Central memory CD8-positive, alpha-beta T cell (primary cell): ENCODE data around the gene MAS1.

Experiments
- ATAC-seq: fragments of 150-1000 bp; cut with Tn5 transposase; replicated peaks from 2 replicates; pipeline ENCODE4 v1.10.0; 2022; ENCODE audit warnings: mild to moderate bottlenecking, moderate FRiP score, moderate number of reproducible peaks; ENCODE audit not compliant: poor library complexity, severe bottlenecking; ENCODE audit errors: extremely low read depth
- DNase-seq, 2 donors: peaks; one replicate each; pipeline ENCODE4 v3.0.0; 2021; ENCODE audit warnings: low spot score in 2 of 2
- H3K27ac Mint-ChIP-seq: one replicate; pipeline ENCODE4 v1.8.0; 2022; ENCODE audit warnings: low read depth, mild to moderate bottlenecking, moderate library complexity, mixed read lengths
- H3K27me3 Mint-ChIP-seq: one replicate; pipeline ENCODE4 v1.8.0; 2022; ENCODE audit warnings: mixed read lengths
- H3K36me3 Mint-ChIP-seq: one replicate; pipeline ENCODE4 v1.8.0; 2022; ENCODE audit warnings: mild to moderate bottlenecking, moderate library complexity, mixed read lengths; ENCODE audit not compliant: insufficient read depth
- H3K4me1 Mint-ChIP-seq: one replicate; pipeline ENCODE4 v1.8.0; 2022; ENCODE audit warnings: mixed read lengths
- H3K4me3 Mint-ChIP-seq: one replicate; pipeline ENCODE4 v1.8.0; 2022; ENCODE audit warnings: mild to moderate bottlenecking, moderate library complexity, mixed read lengths
- H3K9me3 Mint-ChIP-seq: one replicate; pipeline ENCODE4 v1.8.0; 2022; ENCODE audit warnings: mixed read lengths

MAS1 gene

DNA sequence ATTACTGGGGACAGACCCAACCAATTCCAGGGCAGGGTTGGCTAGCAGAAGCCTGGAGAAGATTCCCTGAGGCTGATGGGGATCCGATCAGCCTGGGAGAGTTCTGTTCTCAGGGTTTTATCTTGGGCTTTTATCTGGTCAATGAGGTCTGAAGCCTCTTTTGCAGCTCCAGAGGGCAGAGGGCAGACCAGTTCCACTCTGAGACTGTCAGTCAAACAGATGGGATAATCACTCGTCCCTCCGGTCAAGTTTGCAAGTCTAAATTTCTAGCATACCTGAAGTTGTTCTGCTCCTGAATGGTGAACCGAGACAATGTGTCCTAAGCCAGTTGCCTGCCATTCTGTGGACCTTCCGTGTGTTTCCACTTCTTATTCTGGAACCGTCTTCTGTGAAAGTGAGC is 3.0 kb upstream of the MAS1 start:
- Mint-ChIP-seq H3K4me3 (no peak overlapping the region), H3K36me3 (no peaks in the 10 kb centered on the region), H3K27ac (no peak overlapping the region), H3K9me3 (no peaks in the 10 kb centered on the region), H3K27me3 (peaks cover 75% of the 10 kb centered on the region), H3K4me1 (no peaks in the 10 kb centered on the region)
- no peak for DNase-seq
- no peak for ATAC-seq

DNA sequence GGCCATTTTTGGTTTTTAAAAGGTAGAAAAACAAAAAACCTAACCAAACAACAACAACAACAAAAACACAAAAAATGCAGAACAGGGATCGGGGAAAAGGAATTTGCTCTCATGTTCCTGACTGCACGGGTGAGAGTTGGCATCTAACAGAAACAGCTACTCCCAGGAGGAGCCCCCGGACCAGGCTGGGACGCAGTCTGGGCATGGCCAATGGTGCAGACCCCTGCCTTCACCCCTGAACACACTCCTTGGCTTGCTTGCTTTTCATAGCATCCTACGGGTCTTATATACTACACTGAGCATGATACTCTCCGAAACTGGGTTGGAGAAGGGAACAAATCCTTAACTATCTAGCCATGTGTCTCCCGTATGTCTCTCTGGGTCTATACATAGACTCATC is 587 bp upstream of the MAS1 start:
- DNase-seq = no peak
- Mint-ChIP-seq H3K27me3 (peaks cover 95% of the 10 kb centered on the region), H3K4me1 (no peaks in the 10 kb centered on the region), H3K27ac (no peak overlapping the region), H3K36me3 (no peaks in the 10 kb centered on the region), H3K9me3 (no peaks in the 10 kb centered on the region), H3K4me3 (no peak overlapping the region)
- no peak for ATAC-seq

DNA sequence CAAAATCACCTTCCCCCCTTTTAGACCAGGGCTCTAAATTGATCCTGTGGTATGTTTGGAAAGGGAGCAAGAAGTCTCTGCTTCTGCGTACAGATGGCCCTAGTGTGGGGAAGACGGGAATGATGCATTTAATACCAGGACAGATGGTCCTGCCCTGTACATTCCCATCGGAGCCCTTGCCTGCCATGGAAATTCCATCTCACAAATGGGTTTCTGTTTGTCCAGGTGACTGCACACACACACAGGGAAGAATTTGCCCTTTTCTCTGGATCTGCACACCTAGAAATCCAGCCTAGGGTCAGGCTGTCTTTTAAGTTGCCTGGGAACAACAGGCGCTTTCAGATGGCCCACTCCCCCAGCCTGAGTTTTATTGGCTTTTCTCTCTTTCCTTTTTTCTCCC is 1.3 kb downstream of the MAS1 start:
- Mint-ChIP-seq H3K36me3 (no peaks in the 10 kb centered on the region), H3K27ac (no peak overlapping the region), H3K27me3 (peaks cover 78% of the 10 kb centered on the region), H3K4me3 (no peak overlapping the region), H3K4me1 (no peaks in the 10 kb centered on the region), H3K9me3 (no peaks in the 10 kb centered on the region)
- ATAC-seq (no peak), DNase-seq (no peak)

DNA sequence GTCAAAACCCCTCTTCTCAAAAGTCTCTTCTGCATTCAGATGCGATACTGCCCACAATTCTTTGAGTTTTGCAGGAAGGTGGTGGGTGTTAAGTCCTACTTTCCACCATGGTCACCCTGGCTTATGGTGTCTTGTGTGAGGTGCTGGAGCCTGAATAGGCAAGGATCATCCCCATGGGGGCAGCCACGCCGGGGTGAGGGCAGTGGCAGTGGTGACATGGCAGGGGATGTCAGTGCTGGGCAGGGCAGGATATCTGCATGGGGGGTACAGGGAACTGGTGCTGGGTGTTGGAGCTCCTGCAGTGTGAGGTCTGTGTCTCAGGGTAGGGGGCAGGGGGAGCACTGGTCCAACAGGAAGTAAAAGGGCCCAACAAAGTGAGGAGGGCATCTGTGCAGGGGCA is 2.3 kb downstream of the MAS1 start:
- Mint-ChIP-seq H3K4me1 (no peaks in the 10 kb centered on the region), H3K9me3 (no peaks in the 10 kb centered on the region), H3K27me3 (peaks cover 67% of the 10 kb centered on the region), H3K36me3 (no peaks in the 10 kb centered on the region), H3K4me3 (no peak overlapping the region), H3K27ac (no peak overlapping the region)
- ATAC-seq (no peak), DNase-seq (no peak)

DNA sequence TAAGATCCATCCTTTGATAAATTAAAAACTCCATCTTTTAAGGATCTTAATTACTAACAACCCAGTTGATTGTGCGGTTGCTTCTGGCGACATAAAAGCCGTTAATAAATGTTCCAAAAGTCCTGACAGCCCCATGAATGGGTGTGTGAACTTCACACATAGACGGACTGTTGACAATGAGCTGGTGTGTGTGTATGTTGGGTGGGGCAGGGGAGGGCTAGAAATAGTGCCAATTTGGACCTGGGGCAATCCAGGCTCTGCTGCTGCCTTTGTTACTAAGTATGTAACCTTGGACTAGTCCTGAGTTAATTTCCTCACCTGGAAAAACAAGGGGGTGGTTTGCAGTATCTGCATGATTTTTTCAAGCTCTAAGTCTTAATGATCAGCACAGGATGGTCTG is 4.2 kb downstream of the MAS1 start:
- no peak for ATAC-seq
- Mint-ChIP-seq H3K9me3 (no peaks in the 10 kb centered on the region), H3K4me1 (no peaks in the 10 kb centered on the region), H3K36me3 (no peaks in the 10 kb centered on the region), H3K27ac (no peak overlapping the region), H3K4me3 (no peak overlapping the region), H3K27me3 (peaks cover 48% of the 10 kb centered on the region)
- DNase-seq = no peak

DNA sequence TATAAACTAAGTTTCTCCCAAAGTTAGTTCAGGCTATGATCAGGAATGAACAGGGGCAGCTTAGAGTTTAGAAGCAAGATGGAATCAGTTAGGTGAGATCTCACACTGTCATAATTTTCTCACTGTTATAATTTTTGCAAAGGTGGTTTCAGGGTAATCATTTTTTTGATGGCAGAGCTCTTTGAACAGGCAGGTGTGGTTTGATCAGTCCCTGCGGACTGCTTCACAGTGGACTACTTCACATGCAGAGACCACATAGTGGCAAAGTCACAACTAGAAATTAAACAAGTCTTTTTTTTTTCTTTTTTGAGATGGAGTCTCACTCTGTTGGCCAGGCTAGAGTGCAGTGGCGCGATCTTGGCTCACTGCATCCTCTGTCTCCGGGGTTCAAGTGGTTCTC is 6.8 kb downstream of the MAS1 start:
- no peaks in the 10 kb centered on the region for H3K36me3 Mint-ChIP-seq
- no peak overlapping the region for H3K27ac Mint-ChIP-seq
- no peaks in the 10 kb centered on the region for H3K9me3 Mint-ChIP-seq
- no peaks in the 10 kb centered on the region for H3K4me1 Mint-ChIP-seq
- DNase-seq = no peak
- no peak overlapping the region for H3K4me3 Mint-ChIP-seq
- H3K27me3 Mint-ChIP-seq = peaks cover 22% of the 10 kb centered on the region
- ATAC-seq = no peak

DNA sequence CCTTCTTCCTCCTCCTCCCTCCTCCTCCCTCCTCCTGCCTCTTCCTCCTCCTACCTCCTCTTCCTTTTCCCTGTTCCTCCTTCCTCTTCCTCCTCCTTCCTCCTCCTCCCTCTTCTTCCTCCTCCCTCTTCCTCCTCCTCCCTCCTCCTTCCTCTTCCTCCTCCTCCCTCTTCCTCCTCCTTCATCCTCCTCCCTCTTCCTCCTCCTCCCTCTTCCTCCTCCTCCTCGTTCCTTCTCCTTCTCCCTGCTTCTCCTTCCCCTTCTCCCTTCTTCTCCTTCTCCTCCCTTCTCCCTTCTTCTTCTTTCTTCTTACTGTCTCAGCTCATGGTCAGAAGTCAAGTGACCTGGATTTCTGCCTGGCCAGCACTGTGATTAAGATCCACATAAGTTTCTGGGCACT is 7.7 kb downstream of the MAS1 start:
- Mint-ChIP-seq H3K4me1 (no peaks in the 10 kb centered on the region), H3K4me3 (no peak overlapping the region), H3K9me3 (no peaks in the 10 kb centered on the region), H3K36me3 (no peaks in the 10 kb centered on the region), H3K27ac (no peak overlapping the region), H3K27me3 (peaks cover 13% of the 10 kb centered on the region)
- DNase-seq (no peak), ATAC-seq (no peak)

DNA sequence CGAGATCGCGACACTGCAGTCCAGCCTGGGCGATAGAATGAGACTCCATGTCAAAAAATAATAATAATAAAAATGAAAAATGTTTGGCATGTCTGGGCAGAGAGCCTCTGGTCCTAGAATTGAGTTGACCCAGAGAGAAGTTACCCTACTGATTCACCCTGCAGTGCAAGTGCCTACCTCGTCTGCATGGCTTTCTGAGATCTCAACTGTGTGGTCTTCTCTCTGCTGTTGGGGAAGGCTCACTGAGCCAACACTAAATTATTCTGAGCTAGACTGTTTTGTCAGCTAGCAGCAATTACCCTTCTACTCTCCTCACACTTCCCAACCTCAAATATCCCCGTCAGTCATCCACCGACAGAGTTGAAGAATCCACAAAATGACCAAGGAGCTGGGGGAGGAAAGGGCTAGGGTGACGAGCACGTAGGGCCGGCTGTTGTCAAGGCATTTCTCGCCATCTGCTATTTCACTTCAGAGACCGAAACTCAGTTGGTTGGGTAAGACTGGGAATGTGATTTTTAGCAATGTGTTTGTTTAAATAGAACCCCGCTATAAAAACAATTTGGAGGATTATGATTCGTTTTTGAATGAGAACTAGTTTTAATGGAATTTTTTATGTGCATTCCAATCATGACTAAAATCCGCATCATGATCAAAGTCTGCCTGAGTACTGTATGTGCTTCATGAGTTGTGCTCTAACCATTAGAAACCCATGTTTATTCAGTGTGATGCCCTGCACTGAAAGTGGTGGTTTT is 9.4 kb downstream of the MAS1 start:
- ATAC-seq = no peak
- no peak for DNase-seq
- Mint-ChIP-seq H3K27me3 (no peaks in the 10 kb centered on the region), H3K27ac (no peak overlapping the region), H3K36me3 (no peaks in the 10 kb centered on the region), H3K9me3 (no peaks in the 10 kb centered on the region), H3K4me1 (no peaks in the 10 kb centered on the region), H3K4me3 (no peak overlapping the region)

DNA sequence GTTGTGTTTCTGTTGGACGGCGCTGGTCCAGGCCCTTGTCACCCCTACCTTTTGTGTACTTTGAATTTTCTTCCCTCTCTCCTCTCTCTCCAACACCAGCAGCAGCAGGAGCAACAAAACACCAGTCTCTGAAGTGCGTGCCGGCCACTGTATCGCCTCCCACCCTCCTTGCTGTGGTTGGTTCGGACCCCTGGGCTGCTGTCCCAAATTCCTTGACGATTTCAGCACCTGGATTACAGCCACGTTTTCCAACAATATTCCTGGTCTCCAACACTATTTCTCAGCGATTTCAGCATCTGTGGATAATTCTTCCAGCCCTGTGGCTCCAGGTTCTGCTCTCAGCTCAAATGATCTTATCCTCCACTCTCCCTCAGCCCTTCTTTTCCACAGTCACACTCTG is 11.8 kb downstream of the MAS1 start:
- Mint-ChIP-seq H3K27ac (no peak overlapping the region), H3K4me3 (no peak overlapping the region), H3K9me3 (no peaks in the 10 kb centered on the region), H3K27me3 (no peaks in the 10 kb centered on the region), H3K4me1 (no peaks in the 10 kb centered on the region), H3K36me3 (no peaks in the 10 kb centered on the region)
- ATAC-seq (no peak), DNase-seq (no peak)

DNA sequence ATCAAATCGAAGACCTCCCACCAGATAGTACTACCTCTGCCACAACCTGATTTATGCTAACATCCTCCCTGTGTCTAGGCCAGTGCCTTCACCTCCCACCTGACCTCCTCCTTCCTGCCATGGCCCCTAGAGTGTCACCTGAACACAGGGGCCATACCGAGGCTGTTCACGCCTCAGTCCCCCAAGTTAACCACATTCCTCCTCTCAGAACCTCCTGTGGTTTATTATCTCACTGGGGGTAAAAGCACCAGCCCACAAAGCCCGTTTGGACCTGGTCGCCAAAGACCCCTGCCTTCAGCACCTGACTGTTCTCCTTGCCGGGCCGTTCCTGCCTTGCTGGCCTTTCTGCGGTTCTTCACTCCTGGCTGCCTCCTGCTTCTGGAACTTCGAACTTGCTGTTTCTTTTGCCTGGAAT is 13.7 kb downstream of the MAS1 start:
- no peaks in the 10 kb centered on the region for H3K4me1 Mint-ChIP-seq
- DNase-seq (no peak), ATAC-seq (no peak)
- no peak overlapping the region for H3K4me3 Mint-ChIP-seq
- H3K27ac Mint-ChIP-seq = no peak overlapping the region
- H3K9me3 Mint-ChIP-seq = no peaks in the 10 kb centered on the region
- no peaks in the 10 kb centered on the region for H3K27me3 Mint-ChIP-seq
- H3K36me3 Mint-ChIP-seq = no peaks in the 10 kb centered on the region

DNA sequence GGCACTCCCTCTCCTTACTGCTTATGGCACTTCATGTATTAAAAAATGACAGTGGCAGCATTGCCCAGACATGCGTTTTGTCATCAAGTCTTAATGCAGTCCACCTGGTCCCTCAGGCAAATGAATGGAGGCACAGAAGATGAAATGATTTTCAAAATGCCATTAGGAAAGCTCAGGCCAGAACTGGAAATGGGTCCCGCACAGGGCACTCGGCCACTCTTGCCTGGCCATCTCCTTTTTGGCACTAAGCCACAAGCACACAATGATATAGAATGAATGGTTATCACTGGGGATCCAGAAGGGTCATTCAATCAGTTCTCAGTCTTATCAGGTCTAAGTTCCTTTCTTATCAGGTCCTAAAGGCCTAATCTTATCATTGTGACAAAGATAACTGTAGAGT is 15.6 kb downstream of the MAS1 start:
- H3K36me3 Mint-ChIP-seq = no peaks in the 10 kb centered on the region

DNA sequence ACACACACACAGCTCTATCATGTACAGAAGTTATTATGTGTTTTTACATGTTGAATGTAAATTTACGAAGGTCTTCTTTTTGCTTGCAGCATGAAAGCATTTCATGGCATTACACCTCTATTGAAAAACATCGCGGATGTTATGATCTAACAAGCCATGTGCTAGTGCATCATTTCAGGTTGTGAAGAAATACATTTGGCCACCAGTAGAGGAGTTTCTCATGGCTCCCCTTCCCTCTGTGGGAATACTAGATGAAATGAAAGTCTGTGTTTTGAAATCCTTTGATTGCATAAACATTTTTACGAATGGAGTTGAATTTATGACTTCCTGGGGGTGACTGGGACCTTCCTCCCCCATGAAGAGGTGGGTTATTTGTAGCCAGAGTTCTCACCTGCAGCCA is 17.7 kb downstream of the MAS1 start:
- H3K27me3 Mint-ChIP-seq = peaks cover 34% of the 10 kb centered on the region
- H3K4me1 Mint-ChIP-seq = no peaks in the 10 kb centered on the region
- H3K9me3 Mint-ChIP-seq = peaks cover 7% of the 10 kb centered on the region
- DNase-seq (no peak), ATAC-seq (no peak)
- no peak overlapping the region for H3K27ac Mint-ChIP-seq
- no peaks in the 10 kb centered on the region for H3K36me3 Mint-ChIP-seq
- H3K4me3 Mint-ChIP-seq = no peak overlapping the region

More for the DNA sequence above, 15.6 kb downstream of the MAS1 start:
- H3K9me3 Mint-ChIP-seq = peaks cover 7% of the 10 kb centered on the region
- peaks cover 17% of the 10 kb centered on the region for H3K27me3 Mint-ChIP-seq
- H3K4me1 Mint-ChIP-seq = no peaks in the 10 kb centered on the region
- H3K4me3 Mint-ChIP-seq = no peak overlapping the region
- no peak overlapping the region for H3K27ac Mint-ChIP-seq
- ATAC-seq (no peak), DNase-seq (no peak)

DNA sequence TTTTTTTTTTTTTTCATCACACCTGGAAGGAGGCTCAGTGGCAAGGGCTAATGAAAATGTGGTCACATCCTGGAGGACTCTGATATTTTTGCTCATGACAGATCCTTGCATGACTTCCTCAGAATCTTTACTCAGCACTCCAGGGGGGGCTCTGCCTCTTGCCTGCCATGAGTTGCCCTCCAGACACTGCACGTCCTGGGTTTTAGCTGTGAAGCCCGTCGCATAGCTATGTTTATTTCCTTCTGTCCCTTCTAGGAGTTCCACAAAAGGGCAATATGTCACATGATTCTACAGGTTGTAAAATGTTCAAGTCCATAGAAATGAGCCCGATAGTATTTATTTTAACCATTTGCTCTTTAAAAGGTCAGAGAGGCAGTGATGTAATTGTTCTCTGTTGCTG is 18.2 kb downstream of the MAS1 start:
- Mint-ChIP-seq H3K36me3 (no peaks in the 10 kb centered on the region), H3K4me3 (no peak overlapping the region), H3K27ac (no peak overlapping the region), H3K27me3 (peaks cover 34% of the 10 kb centered on the region), H3K9me3 (peaks cover 7% of the 10 kb centered on the region), H3K4me1 (no peaks in the 10 kb centered on the region)
- no peak for ATAC-seq
- DNase-seq = no peak
